ENCODE measurements around the gene CHRD.

Gene CHRD

DNA sequence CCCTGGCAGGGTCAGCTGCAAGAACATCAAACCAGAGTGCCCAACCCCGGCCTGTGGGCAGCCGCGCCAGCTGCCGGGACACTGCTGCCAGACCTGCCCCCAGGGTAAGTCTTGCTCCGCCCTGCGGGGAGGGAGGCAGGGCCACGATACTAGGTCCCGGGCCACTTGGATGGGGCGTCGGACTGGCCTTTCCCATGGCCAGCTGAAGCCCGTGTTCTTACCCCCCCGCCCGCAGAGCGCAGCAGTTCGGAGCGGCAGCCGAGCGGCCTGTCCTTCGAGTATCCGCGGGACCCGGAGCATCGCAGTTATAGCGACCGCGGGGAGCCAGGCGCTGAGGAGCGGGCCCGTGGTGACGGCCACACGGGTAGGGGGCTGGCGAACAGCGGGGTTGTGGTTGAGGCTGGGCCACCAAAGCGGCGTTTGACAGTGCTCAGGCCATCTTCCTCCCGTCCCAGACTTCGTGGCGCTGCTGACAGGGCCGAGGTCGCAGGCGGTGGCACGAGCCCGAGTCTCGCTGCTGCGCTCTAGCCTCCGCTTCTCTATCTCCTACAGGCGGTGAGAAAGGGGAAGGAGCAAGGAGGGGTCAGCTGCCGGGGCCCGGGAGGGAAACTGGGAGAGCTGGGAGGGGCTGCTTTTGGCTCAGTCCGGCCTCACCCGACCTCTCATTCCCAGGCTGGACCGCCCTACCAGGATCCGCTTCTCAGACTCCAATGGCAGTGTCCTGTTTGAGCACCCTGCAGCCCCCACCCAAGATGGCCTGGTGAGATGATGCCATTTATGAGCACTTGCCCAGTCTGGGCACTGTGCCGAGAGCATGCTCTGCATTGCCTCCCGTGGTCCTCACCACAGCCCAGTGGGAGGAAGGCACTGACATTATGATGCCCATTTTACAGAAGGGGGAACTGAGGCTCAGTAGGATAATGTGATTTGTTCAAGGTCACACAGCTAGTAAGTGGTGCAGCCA is 1.7 kb downstream of the CHRD start:
- no peak for DNase-seq (ENCODE audit: low read depth in 2 of 2)

- no peak for DNase-seq (ENCODE audit: low read depth in 2 of 2)
Observed at GRCh38 chr3:184382326-184383032, 2.6 kb downstream of the CHRD start.

DNA sequence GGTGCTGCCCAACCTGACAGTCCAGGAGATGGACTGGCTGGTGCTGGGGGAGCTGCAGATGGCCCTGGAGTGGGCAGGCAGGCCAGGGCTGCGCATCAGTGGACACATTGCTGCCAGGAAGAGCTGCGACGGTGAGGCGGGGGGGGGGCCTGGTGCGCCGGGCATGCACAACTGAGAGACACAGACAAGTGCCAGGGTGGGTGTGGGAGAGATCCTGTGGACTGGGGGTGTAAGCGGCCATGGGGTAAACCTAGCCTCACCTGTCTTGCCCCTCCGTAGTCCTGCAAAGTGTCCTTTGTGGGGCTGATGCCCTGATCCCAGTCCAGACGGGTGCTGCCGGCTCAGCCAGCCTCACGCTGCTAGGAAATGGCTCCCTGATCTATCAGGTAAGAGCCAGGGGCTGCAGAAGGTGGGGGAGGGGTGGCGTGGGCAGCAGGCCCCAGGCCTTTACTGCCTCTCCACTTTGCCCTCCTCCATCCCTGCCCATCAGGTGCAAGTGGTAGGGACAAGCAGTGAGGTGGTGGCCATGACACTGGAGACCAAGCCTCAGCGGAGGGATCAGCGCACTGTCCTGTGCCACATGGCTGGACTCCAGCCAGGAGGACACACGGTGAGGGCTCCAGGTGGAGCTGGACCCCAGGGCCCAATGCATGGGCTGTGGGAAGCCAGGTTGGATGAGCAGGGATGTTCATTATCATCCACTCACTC is 3.3 kb downstream of the CHRD start:
- DNase-seq (ENCODE audit: low read depth in 2 of 2), result no peak

DNA sequence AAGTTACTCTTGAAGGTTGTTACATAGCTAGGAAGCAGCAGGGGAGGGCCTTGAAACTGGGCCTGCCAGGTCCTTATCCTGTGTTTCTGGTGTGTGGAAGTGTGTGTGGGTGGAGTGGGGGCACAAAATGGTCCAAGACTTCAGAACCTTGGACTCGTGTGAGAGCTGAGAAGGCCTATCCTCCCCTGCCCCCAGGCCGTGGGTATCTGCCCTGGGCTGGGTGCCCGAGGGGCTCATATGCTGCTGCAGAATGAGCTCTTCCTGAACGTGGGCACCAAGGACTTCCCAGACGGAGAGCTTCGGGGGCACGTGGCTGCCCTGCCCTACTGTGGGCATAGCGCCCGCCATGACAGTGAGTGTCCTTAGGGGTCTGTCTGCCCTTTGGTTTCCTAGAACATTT is 4.5 kb downstream of the CHRD start:
- DNase-seq (ENCODE audit: low read depth in 2 of 2), result no peak

DNA sequence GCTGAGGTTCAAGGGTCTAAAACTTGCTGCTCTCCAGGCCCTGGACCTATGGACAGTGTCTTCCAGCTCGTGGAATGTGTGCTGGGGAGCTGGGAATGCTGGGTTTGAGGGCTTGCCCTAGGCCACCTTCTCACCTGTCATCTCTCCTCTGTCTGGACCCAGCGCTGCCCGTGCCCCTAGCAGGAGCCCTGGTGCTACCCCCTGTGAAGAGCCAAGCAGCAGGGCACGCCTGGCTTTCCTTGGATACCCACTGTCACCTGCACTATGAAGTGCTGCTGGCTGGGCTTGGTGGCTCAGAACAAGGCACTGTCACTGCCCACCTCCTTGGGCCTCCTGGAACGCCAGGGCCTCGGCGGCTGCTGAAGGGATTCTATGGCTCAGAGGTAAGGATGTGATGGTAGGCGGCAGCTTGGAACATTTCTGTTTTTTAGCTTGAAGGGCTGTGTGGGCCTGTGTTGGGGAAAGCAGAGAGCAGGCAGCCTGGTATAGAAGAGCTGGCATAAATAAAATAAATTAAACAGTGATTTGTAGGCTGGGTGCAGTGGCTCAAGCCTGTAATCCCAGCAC is 5.1 kb downstream of the CHRD start:
- DNase-seq (ENCODE audit: low read depth in 2 of 2), result no peak

DNA sequence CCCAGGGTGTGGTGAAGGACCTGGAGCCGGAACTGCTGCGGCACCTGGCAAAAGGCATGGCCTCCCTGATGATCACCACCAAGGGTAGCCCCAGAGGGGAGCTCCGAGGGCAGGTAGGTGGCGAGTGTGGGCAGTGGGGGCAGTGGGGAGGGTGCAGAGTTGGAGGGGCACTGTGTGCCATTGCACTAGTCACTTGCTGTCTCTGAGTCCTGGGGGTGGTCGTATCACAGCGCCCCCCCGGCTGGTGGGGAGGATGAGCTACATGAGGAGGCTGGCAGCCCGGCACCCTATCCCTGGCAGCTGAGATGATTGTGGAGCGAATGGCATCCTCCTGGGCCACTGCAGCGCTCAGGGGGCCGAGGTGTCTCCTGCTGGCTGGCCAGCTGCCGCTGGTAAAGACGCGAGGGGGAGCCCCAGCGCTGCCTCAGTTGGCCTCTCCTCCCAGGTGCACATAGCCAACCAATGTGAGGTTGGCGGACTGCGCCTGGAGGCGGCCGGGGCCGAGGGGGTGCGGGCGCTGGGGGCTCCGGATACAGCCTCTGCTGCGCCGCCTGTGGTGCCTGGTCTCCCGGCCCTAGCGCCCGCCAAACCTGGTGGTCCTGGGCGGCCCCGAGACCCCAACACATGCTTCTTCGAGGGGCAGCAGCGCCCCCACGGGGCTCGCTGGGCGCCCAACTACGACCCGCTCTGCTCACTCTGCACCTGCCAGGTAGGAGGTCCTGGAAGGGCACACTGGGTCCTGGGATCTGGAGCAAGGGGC is 6.4 kb downstream of the CHRD start:
- DNase-seq (ENCODE audit: low read depth in 2 of 2), result no peak

DNA sequence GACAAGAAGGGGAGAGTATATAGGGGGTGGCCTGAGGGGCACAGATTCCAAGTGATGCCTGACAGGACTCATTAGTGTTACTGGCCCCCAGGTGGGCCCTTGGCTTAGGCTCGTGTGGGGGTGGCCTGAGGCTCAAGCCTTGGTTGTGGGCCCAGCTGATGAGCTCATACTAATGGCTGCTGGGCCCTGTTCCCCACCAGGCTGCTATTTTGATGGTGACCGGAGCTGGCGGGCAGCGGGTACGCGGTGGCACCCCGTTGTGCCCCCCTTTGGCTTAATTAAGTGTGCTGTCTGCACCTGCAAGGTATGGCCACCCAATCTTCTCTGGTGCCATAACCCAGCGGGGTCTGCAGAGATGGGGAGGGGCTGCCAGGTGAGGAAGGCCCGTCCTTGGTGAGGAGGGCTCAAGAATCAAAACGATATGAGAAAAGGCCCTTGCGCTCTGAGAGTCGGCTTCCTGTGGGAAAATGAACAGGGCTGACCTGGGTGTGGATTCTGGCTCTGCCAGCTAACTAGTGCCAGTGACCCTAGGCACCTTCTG is 7.4 kb downstream of the CHRD start:
- no peak for DNase-seq (ENCODE audit: low read depth in 2 of 2)

DNA sequence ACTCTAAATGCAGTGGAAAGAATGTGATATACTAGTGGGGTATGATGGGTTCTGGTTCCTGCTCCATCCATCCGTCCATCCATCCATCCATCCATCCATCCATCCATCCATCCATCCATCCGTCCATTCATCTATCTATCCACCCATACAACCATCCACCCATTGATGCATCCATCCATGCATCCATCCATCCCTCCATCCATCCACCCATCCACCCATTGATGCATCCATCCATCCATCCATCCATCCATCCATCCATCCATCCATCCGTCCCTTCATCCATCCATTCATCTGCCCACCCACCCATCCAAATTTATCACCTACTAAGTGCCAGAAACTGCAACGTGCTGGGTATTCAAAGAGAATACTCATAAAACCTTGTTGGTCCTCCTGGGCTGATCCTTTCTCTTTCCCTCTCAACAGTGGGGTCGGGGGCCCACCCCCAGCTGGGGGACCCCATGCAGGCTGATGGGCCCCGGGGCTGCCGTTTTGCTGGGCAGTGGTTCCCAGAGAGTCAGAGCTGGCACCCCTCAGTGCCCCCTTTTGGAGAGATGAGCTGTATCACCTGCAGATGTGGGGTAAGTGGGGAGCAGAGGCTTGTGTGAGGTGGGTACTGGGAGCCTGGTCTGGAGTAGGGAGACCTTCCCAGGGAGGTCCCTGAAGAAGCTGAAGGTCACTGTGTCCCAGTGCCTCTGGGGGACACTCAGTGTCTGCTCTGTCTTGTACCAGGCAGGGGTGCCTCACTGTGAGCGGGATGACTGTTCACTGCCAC is 8.5 kb downstream of the CHRD start:
- no peak for DNase-seq (ENCODE audit: low read depth in 2 of 2)

GRCh38 chr3:184388936-184389230 is 9.0 kb downstream of the CHRD start:
- no peak for DNase-seq (ENCODE audit: low read depth in 2 of 2)

GRCh38 chr3:184389384-184389783 is 9.5 kb downstream of the CHRD start:
- DNase-seq (ENCODE audit: low read depth in 2 of 2), result no peak

DNA sequence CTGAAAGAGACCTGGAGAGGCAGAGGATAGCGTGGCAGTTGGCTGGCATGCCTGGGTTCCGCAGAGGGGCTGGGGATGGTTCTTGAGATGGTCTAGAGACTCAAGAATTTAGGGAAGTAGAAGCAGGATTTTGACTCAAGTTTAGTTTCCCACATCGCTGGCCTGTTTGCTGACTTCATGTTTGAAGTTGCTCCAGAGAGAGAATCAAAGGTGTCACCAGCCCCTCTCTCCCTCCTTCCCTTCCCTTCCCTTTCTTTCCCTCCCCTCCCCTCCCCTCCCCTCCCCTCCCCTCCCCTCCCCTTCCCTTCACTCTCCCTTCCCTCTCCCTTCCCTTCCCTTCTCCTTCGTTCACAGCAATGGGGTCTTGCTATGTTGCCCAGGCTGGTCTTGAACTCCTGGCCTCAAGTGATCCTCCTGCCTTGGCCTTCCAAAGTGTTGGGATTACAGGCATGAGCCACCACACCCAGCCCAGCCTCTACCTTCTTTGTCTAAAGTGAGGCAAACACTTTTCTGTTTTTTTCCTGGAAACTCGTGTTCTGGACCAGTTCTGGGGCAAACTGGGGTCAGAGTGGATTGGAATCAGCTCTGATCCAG is 10.2 kb downstream of the CHRD start:
- DNase-seq (ENCODE audit: low read depth in 2 of 2), result no peak

DNA sequence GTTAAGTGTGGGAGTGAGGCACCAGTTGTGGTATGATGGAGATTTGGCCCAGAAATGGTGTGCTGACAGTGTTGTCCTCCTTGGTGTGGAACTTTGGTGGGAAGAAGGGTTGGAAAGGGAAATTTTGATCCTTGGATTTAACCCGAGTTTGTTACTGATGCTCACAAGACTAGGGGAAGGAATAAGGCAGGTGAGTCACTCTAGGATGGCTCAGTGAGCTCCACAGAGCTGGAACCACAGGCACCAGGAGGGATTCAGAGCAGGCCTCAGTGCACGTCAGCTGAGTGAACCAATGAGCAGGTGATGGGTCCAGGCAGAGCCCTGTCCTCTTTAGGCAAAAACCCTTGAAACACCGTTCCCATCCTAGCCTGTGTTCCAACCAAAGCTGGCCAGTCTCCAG is 11.4 kb downstream of the CHRD start:
- no peak for DNase-seq (ENCODE audit: low read depth in 2 of 2)

- no peak for DNase-seq (ENCODE audit: low read depth in 2 of 2)
Observed at GRCh38 chr3:184395320-184395660, 15.4 kb downstream of the CHRD start.

GRCh38 chr3:184399410-184399809 is 19.6 kb downstream of the CHRD start:
- no peak for DNase-seq (ENCODE audit: low read depth in 2 of 2)

DNA sequence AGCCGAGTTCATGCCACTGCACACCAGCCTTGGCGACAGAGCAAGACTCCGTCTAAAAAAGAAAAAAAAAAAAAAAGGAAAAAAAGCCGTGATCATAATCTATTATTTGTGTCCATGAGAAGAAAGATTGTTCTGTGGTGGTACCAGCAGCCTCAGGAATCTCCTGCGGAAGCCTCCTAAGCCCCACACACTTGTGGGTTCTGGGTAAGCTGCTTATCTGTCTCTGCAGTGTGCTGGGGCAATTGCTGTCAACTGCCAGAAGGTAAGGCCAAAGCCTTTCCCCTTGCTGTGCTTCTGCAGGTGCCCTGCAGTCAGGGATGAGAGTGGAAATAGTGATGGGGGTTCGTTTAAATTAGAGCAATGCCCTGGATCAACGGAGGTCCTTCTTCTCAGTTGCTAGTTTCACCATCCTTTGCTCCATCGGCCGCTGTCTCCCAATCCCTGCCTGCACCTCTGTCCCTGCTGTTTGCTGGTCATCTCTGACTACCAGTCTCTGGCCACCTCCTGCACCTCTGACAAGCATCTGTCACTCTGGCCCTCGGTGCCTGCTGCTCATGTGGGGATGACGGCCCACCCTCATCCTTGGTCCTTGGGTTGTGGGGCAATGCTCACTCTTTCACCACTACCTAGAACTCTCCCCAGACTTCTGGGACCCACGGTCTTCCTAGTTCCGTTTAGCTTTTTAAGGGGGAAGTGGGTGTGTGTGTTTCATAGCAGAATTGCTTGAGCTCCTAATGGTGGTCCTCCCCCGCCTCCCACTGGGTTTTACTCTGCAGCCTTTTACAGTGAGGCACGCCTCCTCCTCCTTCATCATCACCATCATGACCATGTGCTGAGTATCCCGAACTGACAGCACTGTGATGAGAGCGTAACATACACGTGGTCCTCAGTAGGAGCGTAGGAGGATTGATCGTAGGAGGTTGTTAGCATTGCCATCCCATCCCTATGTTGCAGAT is 25.5 kb downstream of the CHRD start:
- no peak for DNase-seq (ENCODE audit: low read depth in 2 of 2)

GRCh38 chr3:184409331-184409926 is 29.6 kb downstream of the CHRD start:
- no peak for DNase-seq (ENCODE audit: low read depth in 2 of 2)

GRCh38 chr3:184409946-184410500 is 30.2 kb downstream of the CHRD start:
- DNase-seq (ENCODE audit: low read depth in 2 of 2), result no peak

Measured in stimulated activated CD4-positive, alpha-beta T cell treated with anti-CD3 and anti-CD28 coated beads, Interleukin-15, amount 100 ng/mL, for 48 hours (primary cell).